HepG2 (cell line): ENCODE measurements around the gene CLDN15. TPM values are rescaled to one million over a fixed set of nuclear protein-coding genes. Genes with fewer than 3 reads are reported as not detected.

ENCODE experiments used
- ATAC-seq: fragments of 200-7000 bp; cut with Tn5 transposase; 3 replicates; pipeline ENCODE4 v1.9.1; 2020; ENCODE audit warnings: mild to moderate bottlenecking, moderate library complexity
- BruUV-seq: library from RNA; stranded (reverse); fragments of 400-500 nt; replicated peaks from 2 replicates; lab custom pipeline; 2021; lab: Mats Ljungman, UMichigan
- CTCF ChIA-PET: fragments of 300-600 bp; formaldehyde crosslinking; extraction: SDS; loops from one replicate; lab custom pipeline; 2021; ENCODE audit warnings: low total read pairs, inconsistent platforms, low intra/inter-chr PET ratio; lab: Yijun Ruan, JAX
- POLR2A ChIA-PET: fragments of 350-600 bp; sonication (Branson Sonifier 250); formaldehyde crosslinking; loops from one replicate; lab custom pipeline; 2020; ENCODE audit warnings: antibody characterized with exemption, inconsistent platforms; lab: Yijun Ruan, JAX
- DNase-seq: peaks from one replicate; pipeline ENCODE4 v3.0.0-alpha.2; 2015; ENCODE audit warnings: low spot score
- FAIRE-seq: peaks from 3 replicates; lab custom pipeline; 2011; peaks lifted over from hg19 to GRCh38; lab: Jason Lieb, UNC
- H2AFZ ChIP-seq: one replicate; pipeline ENCODE4 v1.6.1; 2011; ENCODE audit warnings: low read length, inconsistent platforms
- H3K27ac ChIP-seq: fragments of 300-600 bp; 3 replicates; pipeline ENCODE4 v1.8.0; 2011; ENCODE audit warnings: mixed run types, mild to moderate bottlenecking, mixed read lengths, low read length, inconsistent platforms; ENCODE audit not compliant: insufficient read depth; ENCODE audit errors: extremely low read length
- H3K27me3 ChIP-seq, 2 experiments: fragments of 200-600 bp in 1 of 2; 2 replicates in 1 of 2; 3 replicates in 1 of 2; pipeline versions ENCODE4 v1.6.0 to v1.8.0; 2011; ENCODE audit warnings: low read length in 2 of 2, mild to moderate bottlenecking in 2 of 2, moderate library complexity in 2 of 2, inconsistent platforms in 1 of 2; ENCODE audit not compliant: insufficient read depth in 2 of 2, control insufficient read depth in 1 of 2
- H3K36me3 ChIP-seq, 2 experiments: fragments of 200-600 bp in 1 of 2; replicated peaks in 1 of 2; 2 replicates in 1 of 2; 3 replicates in 1 of 2; pipeline versions ENCODE4 v1.5.1 to v1.8.0; 2011; ENCODE audit warnings: low read length in 2 of 2, inconsistent platforms in 1 of 2; ENCODE audit not compliant: insufficient read depth in 2 of 2, control insufficient read depth in 1 of 2
- H3K4me1 ChIP-seq: 2 replicates; pipeline ENCODE4 v1.5.1; 2012; ENCODE audit warnings: low read length, inconsistent platforms; ENCODE audit not compliant: insufficient read depth
- H3K4me2 ChIP-seq: 2 replicates; pipeline ENCODE4 v1.6.0; 2011; ENCODE audit warnings: low read depth, low read length, inconsistent platforms
- H3K4me3 ChIP-seq, 3 experiments: fragments of 200-600 bp in 1 of 3; sonication (generic), shearing (Covaris generic) in 1 of 3; replicated peaks in 1 of 3; 2 replicates each; pipeline ENCODE4 v1.5.1; 2011 to 2016; ENCODE audit warnings: low read length in 3 of 3, inconsistent platforms in 2 of 3, low read depth in 2 of 3, mild to moderate bottlenecking in 2 of 3, control low read depth in 1 of 3, mixed read lengths in 1 of 3; ENCODE audit not compliant: insufficient read depth in 1 of 3
- H3K79me2 ChIP-seq: one replicate; pipeline ENCODE4 v1.6.1; 2011; ENCODE audit warnings: low read length, inconsistent platforms; ENCODE audit not compliant: insufficient read depth
- H3K9ac ChIP-seq: 2 replicates; pipeline ENCODE4 v1.6.0; 2011; ENCODE audit warnings: mild to moderate bottlenecking, low read depth, low read length, inconsistent platforms; ENCODE audit not compliant: insufficient read depth
- H3K9me3 ChIP-seq: 2 replicates; pipeline ENCODE4 v1.5.1; 2012; ENCODE audit warnings: mild to moderate bottlenecking, low read length
- H4K20me1 ChIP-seq: 2 replicates; pipeline ENCODE4 v1.6.0; 2011; ENCODE audit warnings: inconsistent platforms, mild to moderate bottlenecking, low read length, moderate library complexity; ENCODE audit not compliant: insufficient read depth
- CENPX ChIP-seq: sonication (generic); formaldehyde crosslinking; IDR thresholded peaks from 2 replicates; pipeline ENCODE4 v1.9.0; 2021; ENCODE audit warnings: mild to moderate bottlenecking, missing genetic modification reagents, moderate library complexity
- KLF6 ChIP-seq: IDR thresholded peaks from 2 replicates; pipeline ENCODE4 v1.8.0; 2016; ENCODE audit warnings: missing biosample characterization, missing genetic modification reagents
- MNT ChIP-seq: fragments of 450-650 bp; IDR thresholded peaks from 2 replicates; pipeline ENCODE4 v1.6.1; 2016
- REXO4 ChIP-seq: sonication (generic); formaldehyde crosslinking; IDR thresholded peaks from 2 replicates; pipeline ENCODE4 v1.8.0; 2022; ENCODE audit warnings: missing genetic modification reagents, mild to moderate bottlenecking, borderline replicate concordance
- RNF219 ChIP-seq: sonication (generic); formaldehyde crosslinking; IDR thresholded peaks from 2 replicates; pipeline ENCODE4 v1.5.0; 2020; ENCODE audit warnings: mild to moderate bottlenecking, missing genetic modification reagents
- SIN3B ChIP-seq: fragments of 150-350 bp; IDR thresholded peaks from 2 replicates; pipeline ENCODE4 v1.6.1; 2014; ENCODE audit warnings: low read length
- SMARCC2 ChIP-seq: fragments of 450-650 bp; IDR thresholded peaks from 2 replicates; pipeline ENCODE4 v1.6.1; 2017; ENCODE audit warnings: antibody characterized with exemption, mild to moderate bottlenecking
- TBX2 ChIP-seq: sonication (generic); formaldehyde crosslinking; IDR thresholded peaks from 2 replicates; pipeline ENCODE4 v1.5.0; 2020; ENCODE audit warnings: missing genetic modification reagents, mild to moderate bottlenecking, borderline replicate concordance
- ZBTB2 ChIP-seq: sonication (generic); formaldehyde crosslinking; IDR thresholded peaks from 2 replicates; pipeline ENCODE4 v1.8.0; 2022; ENCODE audit warnings: low read depth, missing genetic modification reagents
- ZBTB33 ChIP-seq: sonication (generic); formaldehyde crosslinking; IDR thresholded peaks from 2 replicates; pipeline ENCODE4 v1.4.0; 2020; ENCODE audit warnings: missing genetic modification reagents
- ZZZ3 ChIP-seq: sonication (generic); formaldehyde crosslinking; IDR thresholded peaks from 2 replicates; pipeline ENCODE4 v1.4.0; 2020; ENCODE audit warnings: missing genetic modification reagents, mild to moderate bottlenecking, borderline replicate concordance
- WGBS: methylation state at CpG from one replicate; pipeline ENCODE4 v1.1.6; 2017; ENCODE audit warnings: low lambda C conversion rate; 5-methylcytosine and 5-hydroxymethylcytosine counted together
- in situ Hi-C: cut with HindIII; loops from 2 replicates; pipeline ENCODE4 v1.10.0; 2017; ENCODE audit warnings: low pct_unique_long_range_greater_than_20kb; ENCODE audit not compliant: extremely low pct_ligation_motif_present
- intact Hi-C: fragments of 100-400 bp; cut with micrococcal nuclease; formaldehyde crosslinking; loops from one replicate; pipeline ENCODE4 v1.10.0; 2022; ENCODE audit not compliant: unreplicated experiment
- polyA plus RNA-seq, 8 experiments: library from polyadenylated mRNA; depleted of rRNA in 3 of 8; stranded (reverse) in 7 of 8; unstranded in 1 of 8; fragments of >200 nt; fragmentation: Illumina TruSeq in 4 of 8; extraction: Trizol in 4 of 8; gene quantifications; 2 replicates each; pipeline versions ENCODE4 v1.2.1 to v1.2.3, GENCODE V29; 2011 to 2016; ENCODE audit warnings: low read depth in 4 of 8, missing spikeins in 1 of 8, mixed read lengths in 1 of 8; ENCODE audit not compliant: insufficient read depth in 1 of 8
- total RNA-seq, 5 experiments: library from RNA; depleted of rRNA; stranded (reverse); fragments of >200 nt; fragmentation: Illumina TruSeq; extraction: Trizol; gene quantifications; 2 replicates each; pipeline ENCODE4 v1.2.3, GENCODE V29; 2016; ENCODE audit warnings: low read depth in 1 of 5

CLDN15 gene
- total and polyA plus RNA-seq, 2 of the 13 experiments (the other 11 are each of a cell fraction or from before 2014, with no cell fraction given): 7.1 to 17.8 TPM

GRCh38 chr7:101250324-101250723, 12.7 kb upstream of the CLDN15 start:
- Histone ChIP-seq H3K79me2 (peaks cover 29% of the 10 kb centered on the region), H3K4me1 (peaks cover 24% of the 10 kb centered on the region), H3K4me3 (no peak overlapping the region), H4K20me1 (peaks cover 3% of the 10 kb centered on the region; the same call in 1 of the 2 replicates), H2AFZ (no peak overlapping the region), H3K4me2 (peak overlapping the region; percentile 89), H3K27ac (no peak overlapping the region), H3K9me3 (no peaks in the 10 kb centered on the region), H3K9ac (peak overlapping the region; percentile 29; the same call in 1 of the 2 replicates), H3K27me3 (no peaks in the 10 kb centered on the region; a peak in 2 of 5 replicates), H3K36me3 (peaks cover 2 to 11% of the 10 kb centered on the region in 2 experiments; a peak in 1 of 5 replicates)
- in situ Hi-C loops (no loop called here), intact Hi-C loops (no loop called here)
- no peak for DNase-seq
- WGBS: 95% methylated on average over 3 of the region's 3 CpGs
- no peak for FAIRE-seq
- ChIA-PET CTCF (no interaction called here), POLR2A (no interaction called here)
- no TSS peak for BruUV-seq
- no peak for ATAC-seq
- TF ChIP-seq SMARCC2 (no peak), KLF6 (CRISPR knock-in tag) (no peak), ZBTB33 (CRISPR knock-in tag) (peak; percentile 37; the same call in 1 of the 2 replicates), SIN3B (no peak), CENPX (CRISPR knock-in tag) (no peak)
- TF ChIP-seq, all 625 proteins: peak for 1

GRCh38 chr7:101248276-101248675, 10.7 kb upstream of the CLDN15 start:
- intact Hi-C loops: no loop called here
- WGBS: 95% methylated on average over 5 of the region's 5 CpGs
- no peak for ATAC-seq
- in situ Hi-C loops: no loop called here
- Histone ChIP-seq H3K4me3 (no peak overlapping the region), H3K4me1 (peaks cover 35% of the 10 kb centered on the region), H3K9ac (no peak overlapping the region), H3K27me3 (no peaks in the 10 kb centered on the region; a peak in 1 of 5 replicates), H3K9me3 (no peaks in the 10 kb centered on the region), H3K27ac (no peak overlapping the region), H3K79me2 (peaks cover 37% of the 10 kb centered on the region), H4K20me1 (peaks cover 3% of the 10 kb centered on the region; the same call in 1 of the 2 replicates), H3K36me3 (peaks cover 3 to 11% of the 10 kb centered on the region in 2 experiments; a peak in 2 of 5 replicates), H2AFZ (no peak overlapping the region), H3K4me2 (no peak overlapping the region)
- FAIRE-seq: no peak
- POLR2A ChIA-PET: no interaction called here
- CTCF ChIA-PET: no interaction called here
- DNase-seq: no peak
- BruUV-seq: no TSS peak
- TF ChIP-seq RNF219 (CRISPR knock-in tag) (no peak), ZZZ3 (CRISPR knock-in tag) (no peak), ZBTB2 (CRISPR knock-in tag) (no peak), SIN3B (no peak), MNT (no peak), TBX2 (no peak), REXO4 (CRISPR knock-in tag) (no peak)
